ENCODE measurements around the gene TIPRL.
"Not testable (repeated sequence)": the region's sequence is repeated elsewhere in the genome, so short reads cannot be mapped to it uniquely, and the experiment has no call there.

Gene TIPRL

GRCh38 chr1:168159979-168160378, 18.8 kb upstream of the TIPRL start:
- DNase-seq: no peak

GRCh38 chr1:168161459-168161858, 17.3 kb upstream of the TIPRL start:
- DNase-seq: no peak

GRCh38 chr1:168163670-168164069, 15.1 kb upstream of the TIPRL start:
- no peak for DNase-seq

- no peak for DNase-seq
Observed at GRCh38 chr1:168164771-168165170, 14.0 kb upstream of the TIPRL start.

- DNase-seq: no peak
Observed at GRCh38 chr1:168167806-168168205, 11.0 kb upstream of the TIPRL start.

- no peak for DNase-seq
Observed at GRCh38 chr1:168170564-168171508, 7.9 kb upstream of the TIPRL start.

- DNase-seq: no peak
Observed at GRCh38 chr1:168172250-168172915, 6.4 kb upstream of the TIPRL start.

- DNase-seq: no peak
Observed at GRCh38 chr1:168178227-168178637, 530 bp upstream of the TIPRL start.

- no peak for DNase-seq
Observed at GRCh38 chr1:168179438-168180147, 831 bp downstream of the TIPRL start.

- DNase-seq: no peak
Observed at GRCh38 chr1:168180148-168180524, 1.4 kb downstream of the TIPRL start.

- DNase-seq: not testable (repeated sequence)
Observed at GRCh38 chr1:168181063-168181720, 2.4 kb downstream of the TIPRL start.

GRCh38 chr1:168187177-168187576, 8.4 kb downstream of the TIPRL start:
- no peak for DNase-seq

GRCh38 chr1:168190403-168190802, 11.6 kb downstream of the TIPRL start:
- no peak for DNase-seq

GRCh38 chr1:168195199-168196135, 16.7 kb downstream of the TIPRL start:
- DNase-seq: no peak

GRCh38 chr1:168199056-168199455, 20.3 kb downstream of the TIPRL start:
- DNase-seq: no peak

GRCh38 chr1:168202941-168203654, 24.3 kb downstream of the TIPRL start:
- no peak for DNase-seq

GRCh38 chr1:168206111-168206510, 27.3 kb downstream of the TIPRL start:
- DNase-seq: no peak

GRCh38 chr1:168207673-168208072, 28.9 kb downstream of the TIPRL start:
- not testable (repeated sequence) for DNase-seq

GRCh38 chr1:168210312-168210711, 31.6 kb downstream of the TIPRL start:
- DNase-seq: no peak

- no peak for DNase-seq
Observed at GRCh38 chr1:168213349-168213748, 34.6 kb downstream of the TIPRL start.

- no peak for DNase-seq
Observed at GRCh38 chr1:168216171-168216570, 37.4 kb downstream of the TIPRL start.

Measured in SIG-M5 (cell line).